HepG2 (cell line): ENCODE data around the gene DNAJB5. TPM values are rescaled to one million over a fixed set of nuclear protein-coding genes. Genes with fewer than 3 reads are reported as not detected.

Experiments used
- ATAC-seq: fragments of 200-7000 bp; cut with Tn5 transposase; 3 replicates; pipeline ENCODE4 v1.9.1; 2020; ENCODE audit warnings: mild to moderate bottlenecking, moderate library complexity
- BruUV-seq: library from RNA; stranded (reverse); fragments of 400-500 nt; replicated peaks from 2 replicates; lab custom pipeline; 2021; lab: Mats Ljungman, UMichigan
- CTCF ChIA-PET: fragments of 300-600 bp; formaldehyde crosslinking; extraction: SDS; loops from one replicate; lab custom pipeline; 2021; ENCODE audit warnings: low total read pairs, inconsistent platforms, low intra/inter-chr PET ratio; lab: Yijun Ruan, JAX
- POLR2A ChIA-PET: fragments of 350-600 bp; sonication (Branson Sonifier 250); formaldehyde crosslinking; loops from one replicate; lab custom pipeline; 2020; ENCODE audit warnings: antibody characterized with exemption, inconsistent platforms; lab: Yijun Ruan, JAX
- DNase-seq: peaks from one replicate; pipeline ENCODE4 v3.0.0-alpha.2; 2015; ENCODE audit warnings: low spot score
- FAIRE-seq: peaks from 3 replicates; lab custom pipeline; 2011; peaks lifted over from hg19 to GRCh38; lab: Jason Lieb, UNC
- H2AFZ ChIP-seq: one replicate; pipeline ENCODE4 v1.6.1; 2011; ENCODE audit warnings: low read length, inconsistent platforms
- H3K27ac ChIP-seq: fragments of 300-600 bp; 3 replicates; pipeline ENCODE4 v1.8.0; 2011; ENCODE audit warnings: mixed run types, mild to moderate bottlenecking, mixed read lengths, low read length, inconsistent platforms; ENCODE audit not compliant: insufficient read depth; ENCODE audit errors: extremely low read length
- H3K27me3 ChIP-seq, 2 experiments: fragments of 200-600 bp in 1 of 2; 2 replicates in 1 of 2; 3 replicates in 1 of 2; pipeline versions ENCODE4 v1.6.0 to v1.8.0; 2011; ENCODE audit warnings: low read length in 2 of 2, mild to moderate bottlenecking in 2 of 2, moderate library complexity in 2 of 2, inconsistent platforms in 1 of 2; ENCODE audit not compliant: insufficient read depth in 2 of 2, control insufficient read depth in 1 of 2
- H3K36me3 ChIP-seq, 2 experiments: fragments of 200-600 bp in 1 of 2; replicated peaks in 1 of 2; 2 replicates in 1 of 2; 3 replicates in 1 of 2; pipeline versions ENCODE4 v1.5.1 to v1.8.0; 2011; ENCODE audit warnings: low read length in 2 of 2, inconsistent platforms in 1 of 2; ENCODE audit not compliant: insufficient read depth in 2 of 2, control insufficient read depth in 1 of 2
- H3K4me1 ChIP-seq: 2 replicates; pipeline ENCODE4 v1.5.1; 2012; ENCODE audit warnings: low read length, inconsistent platforms; ENCODE audit not compliant: insufficient read depth
- H3K4me2 ChIP-seq: 2 replicates; pipeline ENCODE4 v1.6.0; 2011; ENCODE audit warnings: low read depth, low read length, inconsistent platforms
- H3K4me3 ChIP-seq, 3 experiments: fragments of 200-600 bp in 1 of 3; sonication (generic), shearing (Covaris generic) in 1 of 3; replicated peaks in 1 of 3; 2 replicates each; pipeline ENCODE4 v1.5.1; 2011 to 2016; ENCODE audit warnings: low read length in 3 of 3, inconsistent platforms in 2 of 3, low read depth in 2 of 3, mild to moderate bottlenecking in 2 of 3, control low read depth in 1 of 3, mixed read lengths in 1 of 3; ENCODE audit not compliant: insufficient read depth in 1 of 3
- H3K79me2 ChIP-seq: one replicate; pipeline ENCODE4 v1.6.1; 2011; ENCODE audit warnings: low read length, inconsistent platforms; ENCODE audit not compliant: insufficient read depth
- H3K9ac ChIP-seq: 2 replicates; pipeline ENCODE4 v1.6.0; 2011; ENCODE audit warnings: mild to moderate bottlenecking, low read depth, low read length, inconsistent platforms; ENCODE audit not compliant: insufficient read depth
- H3K9me3 ChIP-seq: 2 replicates; pipeline ENCODE4 v1.5.1; 2012; ENCODE audit warnings: mild to moderate bottlenecking, low read length
- H4K20me1 ChIP-seq: 2 replicates; pipeline ENCODE4 v1.6.0; 2011; ENCODE audit warnings: inconsistent platforms, mild to moderate bottlenecking, low read length, moderate library complexity; ENCODE audit not compliant: insufficient read depth
- CTCF ChIP-seq: sonication (generic); formaldehyde crosslinking; IDR thresholded peaks from 2 replicates; pipeline ENCODE4 v1.5.0; 2020; ENCODE audit warnings: mild to moderate bottlenecking, missing genetic modification reagents, moderate library complexity
- PREB ChIP-seq: sonication (generic); formaldehyde crosslinking; IDR thresholded peaks from 2 replicates; pipeline ENCODE4 v1.4.0; 2020; ENCODE audit warnings: missing genetic modification reagents
- SMC3 ChIP-seq: IDR thresholded peaks from 2 replicates; pipeline ENCODE4 v1.6.1; 2011; ENCODE audit warnings: low read length, improper control_type of control experiment
- STAG1 ChIP-seq: sonication (generic); formaldehyde crosslinking; IDR thresholded peaks from 2 replicates; pipeline ENCODE4 v1.4.0; 2020; ENCODE audit warnings: missing genetic modification reagents
- TEAD3 ChIP-seq: optimal IDR thresholded peaks from 2 replicates; pipeline ENCODE3; 2016; ENCODE audit warnings: borderline replicate concordance
- USF2 ChIP-seq, 2 experiments: sonication (generic) in 1 of 2; formaldehyde crosslinking in 1 of 2; IDR thresholded peaks; 2 replicates each; pipeline versions ENCODE4 v1.5.1 to v1.6.1; 2011 to 2020; ENCODE audit warnings: borderline replicate concordance in 1 of 2, low read depth in 1 of 2, low read length in 1 of 2, mild to moderate bottlenecking in 1 of 2, missing genetic modification reagents in 1 of 2, moderate library complexity in 1 of 2
- ZNF546 ChIP-seq: sonication (generic); formaldehyde crosslinking; conservative IDR thresholded peaks from 2 replicates; pipeline ENCODE4 v1.8.1; 2023; ENCODE audit warnings: mild to moderate bottlenecking, missing genetic modification reagents
- WGBS: methylation state at CpG from one replicate; pipeline ENCODE4 v1.1.6; 2017; ENCODE audit warnings: low lambda C conversion rate; 5-methylcytosine and 5-hydroxymethylcytosine counted together
- in situ Hi-C: cut with HindIII; loops from 2 replicates; pipeline ENCODE4 v1.10.0; 2017; ENCODE audit warnings: low pct_unique_long_range_greater_than_20kb; ENCODE audit not compliant: extremely low pct_ligation_motif_present
- intact Hi-C: fragments of 100-400 bp; cut with micrococcal nuclease; formaldehyde crosslinking; loops from one replicate; pipeline ENCODE4 v1.10.0; 2022; ENCODE audit not compliant: unreplicated experiment
- polyA plus RNA-seq, 8 experiments: library from polyadenylated mRNA; depleted of rRNA in 3 of 8; stranded (reverse) in 7 of 8; unstranded in 1 of 8; fragments of >200 nt; fragmentation: Illumina TruSeq in 4 of 8; extraction: Trizol in 4 of 8; gene quantifications; 2 replicates each; pipeline versions ENCODE4 v1.2.1 to v1.2.3, GENCODE V29; 2011 to 2016; ENCODE audit warnings: low read depth in 4 of 8, missing spikeins in 1 of 8, mixed read lengths in 1 of 8; ENCODE audit not compliant: insufficient read depth in 1 of 8
- total RNA-seq, 5 experiments: library from RNA; depleted of rRNA; stranded (reverse); fragments of >200 nt; fragmentation: Illumina TruSeq; extraction: Trizol; gene quantifications; 2 replicates each; pipeline ENCODE4 v1.2.3, GENCODE V29; 2016; ENCODE audit warnings: low read depth in 1 of 5

The DNAJB5 gene
- total and polyA plus RNA-seq, 2 of the 13 experiments (the other 11 are each of a cell fraction or from before 2014, with no cell fraction given), result 0.40 to 0.69 TPM

GRCh38 chr9:34994260-34994899 is 4.8 kb downstream of the DNAJB5 start:
- no peak overlapping the region for H2AFZ ChIP-seq
- in situ Hi-C loops, result no loop called here

More at GRCh38 chr9:34994260-34994899, 4.8 kb downstream of the DNAJB5 start:
- no peak overlapping the region for H3K4me3 ChIP-seq
- ChIA-PET CTCF (interaction anchor here (1.4 to 1.5 kb wide), 2 partner anchors 93 to 95 kb away, joined by 3 to 10 read pairs; no protein-coding TSS in a partner anchor), POLR2A (interaction anchor here (1.2 kb wide), 2 partner anchors 53 to 77 kb away, joined by 3 read pairs; no protein-coding TSS in a partner anchor)
- peak; percentile 38 for DNase-seq
- intact Hi-C loops, result loop anchor here (1.0 kb wide), 1 partner anchor 95 kb away; no protein-coding TSS in a partner anchor
- H3K9ac ChIP-seq, result no peak overlapping the region
- peak; percentile 34; the same call in 2 of the 3 replicates for ATAC-seq
- H3K79me2 ChIP-seq, result no peaks in the 10 kb centered on the region
- peak; percentile 46 for TF ChIP-seq STAG1 (CRISPR knock-in tag)
- TF ChIP-seq USF2 (IDR thresholded peaks at IDR 0.05; ENCODE audit: low read depth, low read length), result peak; percentile 60
- no peak for TF ChIP-seq USF2 (CRISPR knock-in tag; IDR thresholded peaks at IDR 0.05; ENCODE audit: borderline replicate concordance)
- peak; percentile 39 for TF ChIP-seq TEAD3 (CRISPR knock-in tag)
- TF ChIP-seq CTCF (CRISPR knock-in tag), result peak; percentile 69
- no peak for TF ChIP-seq PREB (CRISPR knock-in tag)
- TF ChIP-seq SMC3, result peak; percentile 54; the same call in 1 of the 2 replicates
- TF ChIP-seq ZNF546 (CRISPR knock-in tag), result no peak
- no peaks in the 10 kb centered on the region for H3K36me3 ChIP-seq
- no peaks in the 10 kb centered on the region; a peak in 1 of 5 replicates for H3K27me3 ChIP-seq
- H3K9me3 ChIP-seq, result no peaks in the 10 kb centered on the region
- 26% methylated on average over 4 of the region's 4 CpGs for WGBS
- no peaks in the 10 kb centered on the region for H4K20me1 ChIP-seq
- H3K4me2 ChIP-seq, result no peak overlapping the region
- no TSS peak for BruUV-seq
- peaks cover 39% of the 10 kb centered on the region for H3K4me1 ChIP-seq
- peak; percentile 92 for FAIRE-seq
- H3K27ac ChIP-seq, result no peak overlapping the region
